Kidney tubule cell (primary cell): ENCODE data around the gene PCDHA5.
A peak's percentile ranks its signal among the peaks of the same experiment; 100 is the strongest.
"Not testable (repeated sequence)": the region's sequence is repeated elsewhere in the genome, so short reads cannot be mapped to it uniquely, and the experiment has no call there.

Source experiments
- DNase-seq: peaks from one replicate; pipeline ENCODE4 v3.0.0-alpha.2; 2018; ENCODE audit warnings: low spot score

The PCDHA5 gene

DNA sequence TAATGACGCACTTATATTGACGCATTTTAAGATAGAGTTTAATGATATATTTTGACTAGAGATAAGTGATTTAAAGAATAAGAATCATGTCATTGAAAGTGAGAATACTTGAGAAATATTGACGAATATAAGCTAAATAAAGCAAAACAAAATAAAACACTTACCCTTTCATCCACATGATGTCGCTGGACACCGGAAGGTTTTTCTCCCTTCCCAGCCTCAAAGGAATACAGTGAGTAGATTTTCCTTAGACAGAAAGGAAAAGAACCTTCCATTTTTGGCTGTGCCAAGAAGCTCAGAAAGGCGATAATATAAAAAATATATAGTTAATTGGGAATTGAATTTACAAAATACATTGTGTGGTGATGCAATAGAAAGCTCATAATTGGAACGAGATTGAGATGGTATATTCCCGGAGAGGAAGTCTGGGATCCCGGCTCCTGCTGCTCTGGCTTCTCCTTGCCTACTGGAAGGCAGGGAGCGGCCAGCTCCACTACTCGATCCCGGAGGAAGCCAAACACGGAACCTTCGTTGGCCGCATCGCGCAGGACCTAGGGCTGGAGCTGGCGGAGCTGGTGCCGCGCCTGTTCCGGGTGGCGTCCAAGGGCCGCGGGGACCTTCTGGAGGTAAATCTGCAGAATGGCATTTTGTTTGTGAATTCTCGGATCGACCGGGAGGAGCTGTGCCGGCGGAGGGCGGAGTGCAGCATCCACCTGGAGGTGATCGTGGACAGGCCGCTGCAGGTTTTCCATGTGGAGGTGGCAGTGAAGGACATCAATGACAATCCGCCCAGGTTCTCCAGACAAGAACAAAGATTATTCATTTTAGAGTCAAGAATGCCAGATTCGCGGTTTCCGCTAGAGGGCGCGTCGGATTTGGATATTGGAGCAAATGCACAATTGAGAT is at the start of gene PCDHA5:
Gene PCDHA5, plus strand, starts transcription at position 239 of the 906 bp plus-strand sequence.
- DNase-seq: peak; percentile 45

DNA sequence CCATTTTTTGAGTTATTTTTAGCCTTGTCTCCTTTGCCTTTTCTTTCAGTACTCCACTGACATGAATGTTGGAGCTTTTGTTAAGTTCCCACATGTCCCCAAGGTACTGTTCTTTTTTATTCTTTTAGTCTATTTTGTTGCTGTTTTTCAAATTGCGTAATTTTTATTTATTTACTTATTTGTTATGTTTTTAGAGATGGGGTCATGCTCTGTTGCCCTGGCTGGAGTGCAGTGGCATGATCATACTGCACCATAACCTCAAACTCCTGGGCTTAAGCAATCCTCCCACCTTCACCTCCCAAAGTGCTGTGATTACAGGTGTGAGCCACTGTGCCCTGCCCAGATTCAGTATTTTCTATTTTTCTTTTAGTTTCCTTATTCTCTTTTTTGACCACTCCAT is 40.9 kb upstream of the PCDHA5 start:
- DNase-seq: no peak

DNA sequence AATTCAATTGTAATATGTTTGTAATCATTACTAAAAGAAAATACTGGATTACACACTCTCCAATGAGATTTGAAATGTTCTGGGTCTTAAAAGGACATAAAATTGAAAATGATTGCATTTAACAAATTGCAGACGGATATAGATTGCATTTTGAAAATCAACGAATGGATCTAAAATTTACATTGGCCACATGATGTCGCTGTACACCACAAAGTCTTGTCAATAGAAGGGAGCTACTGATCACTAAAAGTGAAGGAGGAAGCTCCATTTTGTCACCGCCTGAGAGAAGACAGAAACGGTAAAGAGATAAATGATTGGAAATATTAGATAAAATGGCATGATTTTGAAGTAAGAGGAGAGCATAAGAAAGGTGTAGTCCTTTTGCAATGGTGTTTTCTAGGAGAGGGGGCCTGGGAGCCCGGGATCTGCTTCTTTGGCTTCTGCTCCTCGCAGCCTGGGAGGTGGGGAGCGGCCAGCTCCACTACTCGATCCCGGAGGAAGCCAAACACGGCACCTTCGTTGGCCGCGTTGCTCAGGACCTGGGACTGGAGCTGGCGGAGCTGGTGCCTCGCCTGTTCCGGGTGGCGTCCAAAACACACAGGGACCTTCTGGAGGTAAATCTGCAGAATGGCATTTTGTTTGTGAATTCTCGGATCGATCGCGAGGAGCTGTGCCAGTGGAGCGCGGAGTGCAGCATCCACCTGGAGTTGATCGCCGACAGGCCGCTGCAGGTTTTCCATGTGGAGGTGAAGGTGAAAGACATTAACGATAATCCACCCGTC is 35.3 kb upstream of the PCDHA5 start, which contains the start of gene PCDHA1:
Gene PCDHA1, plus strand, starts transcription at position 236 of the 782 bp plus-strand sequence.
- DNase-seq: peak; percentile 21

DNA sequence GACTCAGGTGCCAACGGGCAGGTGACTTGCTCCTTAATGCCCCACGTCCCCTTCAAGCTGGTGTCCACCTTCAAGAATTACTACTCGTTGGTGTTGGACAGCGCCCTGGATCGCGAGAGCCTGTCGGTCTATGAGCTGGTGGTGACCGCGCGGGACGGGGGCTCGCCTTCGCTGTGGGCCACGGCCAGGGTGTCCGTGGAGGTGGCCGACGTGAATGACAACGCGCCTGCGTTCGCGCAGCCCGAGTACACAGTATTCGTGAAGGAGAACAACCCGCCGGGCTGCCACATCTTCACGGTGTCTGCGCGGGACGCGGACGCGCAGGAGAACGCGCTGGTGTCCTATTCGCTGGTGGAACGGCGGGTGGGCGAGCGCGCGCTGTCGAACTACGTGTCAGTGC is 34.0 kb upstream of the PCDHA5 start:
- not testable (repeated sequence) for DNase-seq

DNA sequence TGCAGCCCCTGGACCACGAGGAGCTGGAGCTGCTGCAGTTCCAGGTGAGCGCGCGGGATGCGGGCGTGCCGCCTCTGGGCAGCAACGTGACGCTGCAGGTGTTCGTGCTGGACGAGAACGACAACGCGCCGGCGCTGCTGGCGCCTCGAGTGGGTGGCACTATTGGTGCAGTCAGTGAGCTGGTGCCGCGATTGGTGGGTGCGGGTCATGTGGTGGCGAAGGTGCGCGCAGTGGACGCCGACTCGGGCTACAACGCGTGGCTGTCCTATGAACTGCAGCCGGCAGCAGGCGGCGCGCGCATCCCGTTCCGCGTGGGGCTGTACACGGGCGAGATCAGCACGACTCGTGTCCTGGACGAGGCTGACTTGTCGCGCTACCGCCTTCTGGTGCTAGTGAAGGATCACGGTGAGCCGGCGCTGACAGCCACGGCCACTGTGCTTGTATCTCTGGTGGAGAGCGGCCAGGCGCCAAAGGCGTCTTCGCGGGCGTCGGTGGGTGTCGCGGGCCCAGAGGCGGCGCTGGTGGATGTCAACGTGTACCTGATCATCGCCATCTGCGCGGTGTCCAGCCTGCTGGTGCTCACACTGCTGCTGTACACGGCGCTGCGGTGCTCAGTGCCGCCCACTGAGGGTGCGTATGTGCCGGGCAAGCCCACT is 33.4 kb upstream of the PCDHA5 start:
- not testable (repeated sequence) for DNase-seq

DNA sequence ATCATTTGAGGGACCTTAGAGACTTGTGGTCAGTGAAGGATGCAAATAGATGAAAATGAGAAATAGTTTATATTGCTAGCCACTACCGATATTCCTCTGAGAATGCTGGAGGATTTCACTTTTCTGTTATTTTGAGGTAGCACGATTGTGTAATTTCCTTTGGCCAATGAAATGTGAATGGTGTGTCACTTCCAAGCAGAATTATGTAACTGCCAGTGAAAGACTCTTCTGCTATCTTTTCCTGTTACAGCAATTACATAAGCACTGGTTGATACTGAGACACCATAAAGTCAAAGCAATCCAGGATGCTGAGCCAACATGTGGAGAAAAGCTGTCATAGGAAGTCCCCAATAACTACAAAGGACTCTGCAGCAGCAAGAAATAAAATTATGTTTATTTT is 30.3 kb upstream of the PCDHA5 start:
- DNase-seq: no peak

DNA sequence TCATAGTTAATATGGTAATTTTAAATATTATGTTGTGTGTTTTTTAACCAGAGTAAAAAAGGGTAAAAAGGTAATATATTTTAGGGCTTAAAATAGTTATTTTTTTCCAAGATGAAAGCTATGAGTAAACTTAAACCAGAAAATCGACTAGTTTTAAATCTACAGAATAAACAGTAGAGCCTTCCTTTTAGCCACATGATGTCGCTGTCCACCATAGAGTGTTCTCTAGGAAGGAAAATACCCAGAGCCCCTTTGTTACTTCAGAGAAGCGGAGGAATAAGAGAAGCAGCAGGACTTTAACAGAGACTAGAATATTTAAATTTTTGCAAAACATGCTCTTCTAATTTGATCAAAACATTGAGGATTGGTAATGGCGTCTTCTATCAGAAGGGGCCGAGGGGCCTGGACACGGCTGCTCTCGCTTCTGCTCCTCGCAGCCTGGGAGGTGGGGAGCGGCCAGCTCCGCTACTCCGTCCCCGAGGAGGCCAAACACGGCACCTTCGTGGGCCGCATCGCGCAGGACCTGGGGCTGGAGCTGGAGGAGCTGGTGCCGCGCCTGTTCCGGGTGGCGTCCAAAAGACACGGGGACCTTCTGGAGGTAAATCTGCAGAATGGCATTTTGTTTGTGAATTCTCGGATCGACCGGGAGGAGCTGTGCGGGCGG is 26.7 kb upstream of the PCDHA5 start, which contains the start of gene PCDHA2:
Gene PCDHA2, plus strand, starts transcription at position 258 of the 664 bp plus-strand sequence.
- DNase-seq: peak; percentile 18

DNA sequence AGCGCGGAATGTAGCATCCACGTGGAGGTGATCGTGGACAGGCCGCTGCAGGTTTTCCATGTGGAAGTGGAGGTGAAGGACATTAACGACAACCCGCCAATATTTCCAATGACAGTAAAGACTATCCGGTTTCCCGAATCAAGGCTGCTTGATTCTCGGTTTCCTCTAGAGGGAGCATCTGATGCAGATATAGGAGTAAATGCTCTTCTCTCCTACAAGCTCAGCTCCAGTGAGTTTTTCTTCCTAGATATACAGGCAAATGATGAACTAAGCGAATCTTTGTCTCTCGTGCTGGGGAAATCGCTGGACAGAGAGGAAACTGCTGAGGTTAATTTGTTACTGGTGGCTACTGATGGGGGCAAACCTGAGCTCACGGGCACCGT is 26.2 kb upstream of the PCDHA5 start:
- peak; percentile 27 for DNase-seq

DNA sequence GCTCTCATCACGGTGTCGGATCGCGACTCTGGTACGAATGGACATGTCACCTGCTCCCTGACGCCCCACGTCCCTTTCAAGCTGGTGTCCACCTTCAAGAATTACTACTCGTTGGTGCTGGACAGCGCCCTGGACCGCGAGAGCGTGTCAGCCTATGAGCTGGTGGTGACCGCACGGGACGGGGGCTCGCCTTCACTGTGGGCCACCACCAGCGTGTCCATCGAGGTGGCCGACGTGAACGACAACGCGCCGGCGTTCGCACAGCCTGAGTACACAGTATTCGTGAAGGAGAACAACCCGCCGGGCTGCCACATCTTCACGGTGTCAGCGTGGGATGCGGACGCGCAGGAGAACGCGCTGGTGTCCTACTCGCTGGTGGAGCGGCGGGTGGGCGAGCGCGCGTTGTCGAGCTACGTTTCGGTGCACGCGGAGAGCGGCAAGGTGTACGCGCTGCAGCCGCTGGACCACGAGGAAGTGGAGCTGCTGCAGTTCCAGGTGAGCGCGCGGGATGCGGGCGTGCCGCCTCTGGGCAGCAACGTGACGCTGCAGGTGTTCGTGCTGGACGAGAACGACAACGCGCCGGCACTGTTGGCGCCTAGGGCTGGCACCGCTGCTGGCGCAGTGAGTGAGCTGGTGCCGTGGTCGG is 25.2 kb upstream of the PCDHA5 start:
- not testable (repeated sequence) for DNase-seq

DNA sequence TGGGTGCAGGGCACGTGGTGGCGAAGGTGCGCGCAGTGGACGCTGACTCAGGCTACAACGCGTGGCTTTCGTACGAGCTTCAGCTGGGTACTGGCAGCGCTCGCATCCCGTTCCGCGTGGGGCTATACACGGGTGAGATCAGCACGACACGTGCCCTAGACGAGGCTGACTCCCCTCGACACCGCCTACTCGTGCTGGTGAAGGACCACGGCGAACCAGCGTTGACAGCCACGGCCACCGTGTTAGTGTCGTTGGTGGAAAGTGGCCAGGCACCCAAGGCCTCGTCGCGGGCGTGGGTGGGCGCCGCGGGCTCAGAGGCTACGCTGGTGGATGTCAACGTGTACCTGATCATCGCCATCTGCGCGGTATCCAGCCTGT is 24.7 kb upstream of the PCDHA5 start:
- DNase-seq: no peak

DNA sequence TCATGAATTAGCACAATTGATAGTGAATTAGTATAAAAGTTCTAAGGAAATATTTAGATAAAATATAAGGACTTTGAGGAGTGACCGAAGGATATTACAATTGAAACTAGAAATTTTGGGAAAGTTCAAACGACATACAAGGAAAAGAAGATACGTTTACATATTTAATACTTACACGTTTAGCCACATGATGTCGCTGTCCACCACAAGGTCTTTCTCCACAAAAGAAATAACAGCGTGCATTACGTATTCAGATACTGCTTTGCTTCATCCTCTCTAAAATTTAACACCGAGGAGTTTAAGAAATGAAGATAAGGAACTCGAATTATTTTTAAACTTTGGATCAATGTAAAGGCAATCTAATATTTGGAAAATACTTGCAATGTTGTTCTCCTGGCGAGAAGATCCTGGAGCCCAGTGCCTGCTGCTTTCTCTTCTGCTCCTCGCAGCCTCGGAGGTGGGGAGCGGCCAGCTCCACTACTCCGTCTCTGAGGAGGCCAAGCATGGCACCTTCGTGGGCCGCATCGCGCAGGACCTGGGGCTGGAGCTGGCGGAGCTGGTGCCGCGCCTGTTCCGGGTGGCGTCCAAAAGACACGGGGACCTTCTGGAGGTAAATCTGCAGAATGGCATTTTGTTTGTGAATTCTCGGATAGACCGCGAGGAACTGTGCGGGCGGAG is 20.5 kb upstream of the PCDHA5 start, which contains the start of gene PCDHA3:
Gene PCDHA3, plus strand, starts transcription at position 242 of the 678 bp plus-strand sequence.
- DNase-seq: peak; percentile 41

DNA sequence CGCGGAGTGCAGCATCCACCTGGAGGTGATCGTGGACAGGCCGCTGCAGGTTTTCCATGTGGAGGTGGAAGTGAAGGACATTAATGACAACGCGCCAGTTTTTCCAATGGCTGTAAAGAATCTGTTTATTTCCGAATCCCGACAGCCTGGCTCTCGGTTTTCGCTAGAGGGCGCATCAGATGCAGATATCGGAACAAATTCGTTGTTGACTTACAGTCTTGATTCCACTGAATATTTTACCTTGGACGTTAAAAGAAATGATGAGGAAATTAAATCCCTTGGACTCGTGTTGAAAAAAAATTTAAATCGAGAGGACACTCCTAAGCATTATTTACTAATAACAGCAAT is 19.9 kb upstream of the PCDHA5 start:
- DNase-seq: peak; percentile 12

DNA sequence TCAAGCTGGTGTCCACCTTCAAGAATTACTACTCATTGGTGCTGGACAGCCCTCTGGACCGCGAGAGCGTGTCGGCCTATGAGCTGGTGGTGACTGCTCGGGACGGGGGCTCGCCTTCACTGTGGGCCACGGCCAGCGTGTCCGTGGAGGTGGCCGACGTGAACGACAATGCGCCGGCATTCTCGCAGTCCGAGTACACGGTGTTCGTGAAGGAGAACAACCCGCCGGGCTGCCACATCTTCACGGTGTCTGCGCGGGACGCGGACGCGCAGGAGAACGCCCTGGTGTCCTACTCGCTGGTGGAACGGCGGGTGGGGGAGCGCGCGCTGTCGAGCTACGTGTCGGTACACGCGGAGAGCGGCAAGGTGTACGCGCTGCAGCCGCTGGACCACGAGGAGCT is 19.0 kb upstream of the PCDHA5 start:
- DNase-seq: not testable (repeated sequence)

DNA sequence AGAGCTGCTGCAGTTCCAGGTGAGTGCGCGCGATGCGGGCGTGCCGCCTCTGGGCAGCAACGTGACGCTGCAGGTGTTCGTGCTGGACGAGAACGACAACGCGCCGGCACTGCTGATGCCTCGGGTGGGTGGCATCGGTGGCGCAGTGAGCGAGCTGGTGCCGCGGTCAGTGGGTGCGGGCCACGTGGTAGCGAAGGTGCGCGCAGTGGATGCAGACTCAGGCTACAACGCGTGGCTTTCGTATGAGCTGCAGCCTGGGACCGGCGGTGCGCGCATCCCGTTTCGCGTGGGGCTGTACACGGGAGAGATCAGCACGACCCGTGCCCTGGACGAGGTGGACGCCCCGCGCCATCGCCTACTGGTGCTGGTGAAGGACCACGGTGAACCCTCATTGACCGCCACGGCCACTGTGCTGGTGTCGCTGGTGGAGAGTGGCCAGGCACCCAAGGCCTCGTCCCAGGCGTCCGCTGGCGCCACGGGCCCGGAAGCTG is 18.6 kb upstream of the PCDHA5 start:
- no peak for DNase-seq

DNA sequence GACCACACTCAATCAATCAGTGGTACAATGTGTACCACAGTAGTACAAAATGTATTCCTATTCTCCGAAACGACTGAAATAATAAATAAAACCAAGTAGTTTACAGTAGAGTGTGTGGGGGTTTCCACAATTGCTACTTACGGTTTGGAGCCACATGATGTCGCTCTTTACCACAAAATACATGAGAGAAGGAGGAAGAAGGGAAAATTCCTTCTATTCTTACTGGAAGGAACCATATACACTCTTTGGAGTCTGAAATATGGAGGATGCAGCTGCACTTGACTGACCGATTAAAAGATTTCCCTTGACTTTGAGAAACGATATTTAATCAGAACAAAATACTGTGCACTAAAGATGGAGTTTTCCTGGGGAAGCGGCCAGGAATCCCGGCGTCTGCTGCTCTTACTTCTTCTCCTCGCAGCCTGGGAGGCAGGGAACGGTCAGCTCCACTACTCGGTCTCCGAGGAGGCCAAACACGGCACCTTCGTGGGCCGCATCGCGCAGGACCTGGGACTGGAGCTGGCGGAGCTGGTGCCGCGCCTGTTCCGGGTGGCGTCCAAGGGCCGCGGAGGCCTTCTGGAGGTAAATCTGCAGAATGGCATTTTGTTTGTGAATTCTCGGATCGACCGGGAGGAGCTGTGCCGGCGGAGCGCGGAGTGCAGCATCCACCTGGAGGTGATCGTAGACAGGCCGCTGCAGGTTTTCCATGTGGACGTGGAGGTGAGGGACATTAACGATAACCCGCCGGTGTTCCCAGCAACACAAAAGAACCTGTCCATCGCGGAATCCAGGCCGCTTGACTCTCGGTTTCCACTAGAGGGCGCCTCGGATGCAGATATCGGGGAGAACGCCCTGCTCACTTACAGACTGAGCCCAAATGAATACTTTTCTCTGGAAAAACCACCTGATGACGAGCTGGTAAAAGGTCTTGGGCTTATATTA is 14.3 kb upstream of the PCDHA5 start, which contains the start of gene PCDHA4:
Gene PCDHA4, plus strand, starts transcription at position 235 of the 942 bp plus-strand sequence.
- DNase-seq: peak; percentile 53

DNA sequence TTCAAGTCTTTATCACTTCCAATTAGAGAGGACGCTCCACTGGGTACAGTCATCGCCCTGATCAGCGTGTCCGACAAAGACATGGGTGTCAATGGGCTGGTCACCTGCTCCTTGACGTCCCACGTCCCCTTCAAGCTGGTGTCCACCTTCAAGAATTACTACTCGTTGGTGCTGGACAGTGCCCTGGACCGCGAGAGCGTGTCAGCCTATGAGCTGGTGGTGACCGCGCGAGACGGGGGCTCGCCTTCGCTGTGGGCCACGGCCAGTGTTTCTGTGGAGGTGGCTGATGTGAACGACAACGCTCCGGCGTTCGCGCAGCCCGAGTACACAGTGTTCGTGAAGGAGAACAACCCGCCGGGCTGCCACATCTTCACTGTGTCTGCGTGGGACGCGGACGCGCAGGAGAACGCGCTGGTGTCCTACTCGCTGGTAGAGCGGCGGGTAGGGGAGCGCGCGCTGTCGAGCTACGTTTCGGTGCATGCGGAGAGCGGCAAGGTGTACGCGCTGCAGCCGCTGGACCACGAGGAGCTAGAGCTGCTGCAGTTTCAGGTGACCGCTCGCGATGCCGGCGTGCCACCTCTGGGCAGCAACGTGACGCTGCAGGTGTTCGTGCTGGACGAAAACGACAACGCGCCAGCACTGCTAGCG is 13.0 kb upstream of the PCDHA5 start:
- not testable (repeated sequence) for DNase-seq

DNA sequence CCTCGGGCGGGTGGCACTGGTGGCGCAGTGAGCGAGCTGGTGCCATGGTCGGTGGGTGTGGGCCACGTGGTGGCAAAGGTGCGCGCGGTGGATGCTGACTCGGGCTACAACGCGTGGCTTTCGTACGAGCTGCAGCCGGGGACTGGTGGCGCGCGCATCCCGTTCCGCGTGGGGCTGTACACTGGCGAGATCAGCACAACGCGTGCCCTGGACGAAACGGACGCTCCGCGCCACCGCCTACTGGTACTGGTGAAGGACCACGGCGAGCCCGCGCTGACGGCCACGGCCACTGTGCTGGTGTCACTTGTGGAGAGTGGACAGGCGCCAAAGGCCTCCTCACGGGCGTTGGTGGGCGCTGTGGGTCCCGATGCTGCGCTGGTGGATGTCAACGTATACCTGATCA is 12.5 kb upstream of the PCDHA5 start:
- DNase-seq: no peak

DNA sequence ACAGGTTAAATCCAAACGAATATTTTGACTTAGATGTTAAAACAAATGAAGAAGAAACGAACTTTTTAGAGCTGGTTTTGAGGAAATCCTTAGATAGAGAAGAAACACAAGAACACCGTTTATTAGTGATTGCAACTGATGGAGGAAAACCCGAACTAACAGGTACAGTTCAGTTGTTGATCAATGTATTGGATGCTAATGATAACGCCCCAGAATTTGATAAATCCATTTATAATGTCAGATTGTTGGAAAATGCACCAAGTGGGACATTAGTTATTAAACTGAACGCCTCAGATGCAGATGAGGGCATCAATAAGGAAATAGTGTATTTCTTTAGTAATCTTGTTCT is 842 bp downstream of the PCDHA5 start:
- no peak for DNase-seq

DNA sequence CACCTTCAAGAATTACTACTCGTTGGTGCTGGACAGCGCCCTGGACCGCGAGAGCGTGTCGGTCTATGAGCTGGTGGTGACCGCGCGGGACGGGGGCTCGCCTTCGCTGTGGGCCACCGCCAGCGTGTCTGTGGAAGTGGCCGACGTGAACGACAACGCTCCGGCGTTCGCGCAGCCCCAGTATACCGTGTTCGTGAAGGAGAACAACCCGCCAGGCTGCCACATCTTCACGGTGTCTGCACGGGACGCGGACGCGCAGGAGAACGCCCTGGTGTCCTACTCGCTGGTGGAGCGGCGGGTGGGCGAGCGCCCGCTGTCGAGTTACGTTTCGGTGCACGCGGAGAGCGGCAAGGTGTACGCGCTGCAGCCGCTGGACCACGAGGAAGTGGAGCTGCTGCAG is 1.6 kb downstream of the PCDHA5 start:
- DNase-seq: not testable (repeated sequence)
